HG03565 (cell line): Measurements from ENCODE around the gene AP3D1.
"Not testable (repeated sequence)": the region's sequence is repeated elsewhere in the genome, so short reads cannot be mapped to it uniquely, and the experiment has no call there.

Experiments
- ATAC-seq: cut with Tn5 transposase; IDR thresholded peaks from one replicate; pipeline ENCODE4 v1.9.1; 2021; ENCODE audit warnings: mild to moderate bottlenecking, moderate library complexity; ENCODE audit not compliant: unreplicated experiment

AP3D1 gene

GRCh38 chr19:2157452-2157851, 6.1 kb upstream of the AP3D1 start:
- no peak for ATAC-seq

- no peak for ATAC-seq
These were observed 3.3 kb upstream of the AP3D1 start for GRCh38 chr19:2154587-2155075.

- peak; percentile 21 for ATAC-seq
These were observed 500 bp downstream of the AP3D1 start for GRCh38 chr19:2150794-2151338.

GRCh38 chr19:2149980-2150793, 1.2 kb downstream of the AP3D1 start:
- no peak for ATAC-seq

- ATAC-seq = no peak
These were observed 2.8 kb downstream of the AP3D1 start for GRCh38 chr19:2148482-2149135.

- ATAC-seq = no peak
These were observed 5.5 kb downstream of the AP3D1 start for GRCh38 chr19:2145831-2146241.

GRCh38 chr19:2144190-2144589, 7.2 kb downstream of the AP3D1 start:
- no peak for ATAC-seq

GRCh38 chr19:2142173-2142829, 9.1 kb downstream of the AP3D1 start:
- ATAC-seq = no peak

- no peak for ATAC-seq
These were observed 11.2 kb downstream of the AP3D1 start for GRCh38 chr19:2140138-2140569.

GRCh38 chr19:2139385-2140137, 11.8 kb downstream of the AP3D1 start:
- ATAC-seq = no peak

GRCh38 chr19:2138061-2138728, 13.2 kb downstream of the AP3D1 start:
- no peak for ATAC-seq

GRCh38 chr19:2136796-2137195, 14.6 kb downstream of the AP3D1 start:
- ATAC-seq = no peak

- ATAC-seq = no peak
These were observed 15.6 kb downstream of the AP3D1 start for GRCh38 chr19:2135474-2136402.

GRCh38 chr19:2132731-2133490, 18.5 kb downstream of the AP3D1 start:
- no peak for ATAC-seq

- no peak for ATAC-seq
These were observed 19.2 kb downstream of the AP3D1 start for GRCh38 chr19:2132191-2132590.

GRCh38 chr19:2131012-2131975, 20.1 kb downstream of the AP3D1 start:
- not testable (repeated sequence) for ATAC-seq
